Nucleus accumbens (tissue), 56 donors: ENCODE data around the gene MPV17L2.

ENCODE experiments used
- DNase-seq, 56 donors: peaks; one replicate each; lab custom pipeline; 2025; lab: John Stamatoyannopoulos, UW

The MPV17L2 gene

GRCh38 chr19:18160493-18160970 lies 32.5 kb upstream of the MPV17L2 start:
- no peak for DNase-seq

- DNase-seq = peak in 49 of 56 donors; percentile 21 to 86 (median 62)
These were observed 31.9 kb upstream of the MPV17L2 start for GRCh38 chr19:18160971-18161635.

- DNase-seq = peak in 24 of 56 donors; percentile 25 to 75 (median 60)
These were observed 31.4 kb upstream of the MPV17L2 start for GRCh38 chr19:18161636-18162002.

- no peak for DNase-seq
These were observed 28.9 kb upstream of the MPV17L2 start for GRCh38 chr19:18164072-18164471.

GRCh38 chr19:18165794-18166544 lies 27.0 kb upstream of the MPV17L2 start:
- DNase-seq = no peak

- no peak for DNase-seq
These were observed 26.0 kb upstream of the MPV17L2 start for GRCh38 chr19:18167011-18167410.

- peak in 18 of 56 donors; percentile 6 to 48 (median 22) for DNase-seq
These were observed 24.9 kb upstream of the MPV17L2 start for GRCh38 chr19:18167975-18168645.

- DNase-seq = no peak
These were observed 24.2 kb upstream of the MPV17L2 start for GRCh38 chr19:18168673-18169381.

GRCh38 chr19:18170714-18171255 lies 22.2 kb upstream of the MPV17L2 start:
- peak in 2 of 56 donors; percentile 17 to 27 for DNase-seq

GRCh38 chr19:18171605-18172327 lies 21.3 kb upstream of the MPV17L2 start:
- no peak for DNase-seq

- no peak for DNase-seq
These were observed 20.5 kb upstream of the MPV17L2 start for GRCh38 chr19:18172331-18173053.

- peak in 5 of 56 donors; percentile 5 to 42 (median 11) for DNase-seq
These were observed 19.9 kb upstream of the MPV17L2 start for GRCh38 chr19:18173054-18173571.

GRCh38 chr19:18173572-18174288 lies 19.3 kb upstream of the MPV17L2 start, which contains the start of gene IFI30:
Gene IFI30 (plus strand): TSS chr19:18173813. CDS start chr19:18173842, 29 bp downstream.
- DNase-seq = peak in 14 of 56 donors; percentile 16 to 58 (median 32)

GRCh38 chr19:18174983-18175382 lies 18.0 kb upstream of the MPV17L2 start:
- DNase-seq = no peak

- no peak for DNase-seq
These were observed 16.4 kb upstream of the MPV17L2 start for GRCh38 chr19:18176367-18177310.

- no peak for DNase-seq
These were observed 13.1 kb upstream of the MPV17L2 start for GRCh38 chr19:18179957-18180356.

- no peak for DNase-seq
These were observed 9.5 kb upstream of the MPV17L2 start for GRCh38 chr19:18183529-18183928.
